ENCODE measurements around the gene RMI1.
"Not testable (repeated sequence)": the region's sequence is repeated elsewhere in the genome, so short reads cannot be mapped to it uniquely, and the experiment has no call there.

RMI1 gene

GRCh38 chr9:84003246-84003645, 22.6 kb downstream of the RMI1 start:
- DNase-seq (ENCODE audit: low read depth in 3 of 3), result no peak

- no peak for DNase-seq (ENCODE audit: low read depth in 3 of 3)
Measured at GRCh38 chr9:84007662-84008061, 27.1 kb downstream of the RMI1 start.

- DNase-seq (ENCODE audit: low read depth in 3 of 3), result no peak
Measured at GRCh38 chr9:84024041-84024575, 43.5 kb downstream of the RMI1 start.

GRCh38 chr9:84027201-84027600, 46.6 kb downstream of the RMI1 start:
- no peak for DNase-seq (ENCODE audit: low read depth in 3 of 3)

GRCh38 chr9:84031534-84031933, 50.9 kb downstream of the RMI1 start:
- no peak for DNase-seq (ENCODE audit: low read depth in 3 of 3)

GRCh38 chr9:84041857-84042256, 61.3 kb downstream of the RMI1 start:
- DNase-seq (ENCODE audit: low read depth in 3 of 3), result not testable (repeated sequence)

GRCh38 chr9:84045481-84046097, 65.0 kb downstream of the RMI1 start:
- no peak for DNase-seq (ENCODE audit: low read depth in 3 of 3)

Measured in stimulated activated CD4-positive, alpha-beta T cell treated with anti-CD3 and anti-CD28 coated beads, TNF-alpha, amount 100 ng/mL, for 48 hours (primary cell).